Measurements from ENCODE around the gene PANK1. TPM values are rescaled to one million over a fixed set of nuclear protein-coding genes. Genes with fewer than 3 reads are reported as not detected.
"Not testable (repeated sequence)": the region's sequence is repeated elsewhere in the genome, so short reads cannot be mapped to it uniquely, and the experiment has no call there.

The PANK1 gene
- total and polyA plus RNA-seq, 7 donors, result 1.6 to 26.4 (median 6.1) TPM

DNA sequence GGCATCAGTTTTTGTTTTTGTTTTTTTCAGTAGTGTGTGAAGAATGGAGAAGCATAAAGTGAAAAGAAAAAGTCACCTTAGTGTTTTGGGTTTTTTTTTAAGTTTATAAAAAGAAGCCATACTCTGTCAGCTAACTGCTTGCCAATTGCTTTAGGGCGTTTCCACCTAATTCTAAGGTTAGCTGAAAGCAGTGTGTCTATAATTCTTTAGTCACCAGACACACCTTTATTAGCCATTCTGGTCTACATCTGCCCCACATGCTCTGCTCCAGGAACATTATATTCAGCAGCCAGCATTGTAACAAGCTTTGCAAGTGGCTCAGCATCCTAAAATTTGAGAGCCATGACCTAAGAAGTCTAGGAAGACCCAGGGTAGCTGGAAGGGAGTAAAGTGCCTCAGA lies 95.5 kb downstream of the PANK1 start:
- DNase-seq, result no peak
- H3K9me3 ChIP-seq, result peaks cover 0 to 2% (median 1%) of the 10 kb centered on the region in 4 donors
- H3K36me3 ChIP-seq, result no peaks in the 10 kb centered on the region
- peaks cover 0 to 4% (median 0%) of the 10 kb centered on the region in 4 donors for H3K4me1 ChIP-seq
- intact Hi-C loops (cut with DNase I), result no loop called here
- no peak for TF ChIP-seq EP300 (IDR thresholded peaks at IDR 0.05)
- TF ChIP-seq POLR2A (IDR thresholded peaks at IDR 0.05), result no peak
- TF ChIP-seq, protein P1, sequence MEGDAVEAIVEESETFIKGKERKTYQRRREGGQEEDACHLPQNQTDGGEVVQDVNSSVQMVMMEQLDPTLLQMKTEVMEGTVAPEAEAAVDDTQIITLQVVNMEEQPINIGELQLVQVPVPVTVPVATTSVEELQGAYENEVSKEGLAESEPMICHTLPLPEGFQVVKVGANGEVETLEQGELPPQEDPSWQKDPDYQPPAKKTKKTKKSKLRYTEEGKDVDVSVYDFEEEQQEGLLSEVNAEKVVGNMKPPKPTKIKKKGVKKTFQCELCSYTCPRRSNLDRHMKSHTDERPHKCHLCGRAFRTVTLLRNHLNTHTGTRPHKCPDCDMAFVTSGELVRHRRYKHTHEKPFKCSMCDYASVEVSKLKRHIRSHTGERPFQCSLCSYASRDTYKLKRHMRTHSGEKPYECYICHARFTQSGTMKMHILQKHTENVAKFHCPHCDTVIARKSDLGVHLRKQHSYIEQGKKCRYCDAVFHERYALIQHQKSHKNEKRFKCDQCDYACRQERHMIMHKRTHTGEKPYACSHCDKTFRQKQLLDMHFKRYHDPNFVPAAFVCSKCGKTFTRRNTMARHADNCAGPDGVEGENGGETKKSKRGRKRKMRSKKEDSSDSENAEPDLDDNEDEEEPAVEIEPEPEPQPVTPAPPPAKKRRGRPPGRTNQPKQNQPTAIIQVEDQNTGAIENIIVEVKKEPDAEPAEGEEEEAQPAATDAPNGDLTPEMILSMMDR (IDR thresholded peaks at IDR 0.05), result no peak
- no peak for TF ChIP-seq POLR2AphosphoS5 (IDR thresholded peaks at IDR 0.05)
- 13 to 61% methylated on average over 1 of the region's 1 CpG for WGBS, 2 donors
- H3K4me3 ChIP-seq, result no peak overlapping the region
- H3K27ac ChIP-seq, result no peak overlapping the region
- H3K27me3 ChIP-seq, result no peaks in the 10 kb centered on the region

DNA sequence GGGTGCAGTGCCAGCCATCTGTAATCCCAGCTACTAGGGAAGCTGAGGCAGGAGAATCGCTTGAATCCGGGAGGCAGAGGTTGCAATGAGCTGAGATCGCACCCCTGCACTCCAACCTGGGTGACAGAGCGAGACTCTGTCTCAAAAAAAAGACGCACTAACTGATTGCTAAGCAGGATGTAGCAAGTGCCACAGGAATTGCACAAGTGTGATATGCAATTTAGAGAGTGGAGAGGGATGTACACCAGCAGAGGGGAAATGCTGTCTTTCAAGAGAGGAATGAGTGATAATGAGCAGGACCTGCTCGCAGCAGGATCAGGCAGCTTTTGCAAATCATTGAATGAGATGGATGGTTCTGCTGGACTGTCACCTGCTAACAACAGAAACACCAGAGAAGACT lies 96.4 kb downstream of the PANK1 start:
- DNase-seq, result no peak
- no peak for TF ChIP-seq POLR2AphosphoS5 (IDR thresholded peaks at IDR 0.05)
- TF ChIP-seq POLR2A (IDR thresholded peaks at IDR 0.05), result no peak
- TF ChIP-seq EP300 (IDR thresholded peaks at IDR 0.05), result no peak
- TF ChIP-seq, protein P1 (IDR thresholded peaks at IDR 0.05), result no peak
- Histone ChIP-seq H3K27ac (no peak overlapping the region), H3K4me1 (peaks cover 0 to 4% (median 0%) of the 10 kb centered on the region in 4 donors), H3K9me3 (peaks cover 0 to 2% (median 1%) of the 10 kb centered on the region in 4 donors), H3K4me3 (no peak overlapping the region), H3K27me3 (no peaks in the 10 kb centered on the region), H3K36me3 (no peaks in the 10 kb centered on the region)
- WGBS, 2 donors, result 91 to 93% methylated on average over 6 of the region's 6 CpGs
- intact Hi-C loops (cut with DNase I), result no loop called here

DNA sequence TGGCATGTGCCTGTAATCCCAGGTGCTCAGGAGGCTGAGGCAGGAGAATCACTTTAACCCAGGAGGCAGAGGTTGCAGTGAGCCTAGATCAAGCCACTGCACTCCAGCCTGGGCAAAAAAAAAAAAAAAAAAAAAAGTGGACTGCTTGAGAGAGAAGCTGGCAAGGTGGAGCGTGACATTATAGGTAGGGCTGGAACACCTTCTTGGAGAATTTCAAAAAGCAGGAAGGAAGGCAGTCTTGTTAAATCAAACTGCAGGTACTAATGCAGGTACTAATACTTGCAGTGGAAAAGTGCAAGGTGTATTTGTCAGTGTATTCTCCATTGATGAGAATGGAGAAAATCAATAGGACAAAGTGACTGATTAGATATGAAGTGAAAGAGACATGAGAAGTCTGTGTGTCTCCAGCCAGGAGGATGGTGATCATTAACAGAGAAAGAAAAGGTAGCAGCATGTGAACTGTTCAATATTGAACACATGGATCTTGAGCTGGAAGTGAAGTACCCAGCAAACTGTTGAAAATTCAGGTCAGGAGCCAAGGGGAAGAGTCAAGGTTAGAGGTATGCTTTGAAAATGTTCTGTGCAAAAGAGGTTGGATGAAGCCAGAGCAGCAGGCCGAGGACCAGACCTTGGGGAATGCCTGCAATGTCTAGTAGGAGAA lies 97.1 kb downstream of the PANK1 start:
- DNase-seq, result no peak
- H3K4me1 ChIP-seq, result no peaks in the 10 kb centered on the region
- H3K27ac ChIP-seq, result no peak overlapping the region
- TF ChIP-seq POLR2AphosphoS5 (IDR thresholded peaks at IDR 0.05) (no peak), POLR2A (IDR thresholded peaks at IDR 0.05) (no peak), EP300 (IDR thresholded peaks at IDR 0.05) (no peak)
- TF ChIP-seq, protein P1 (IDR thresholded peaks at IDR 0.05), result no peak
- peaks cover 0 to 2% (median 1%) of the 10 kb centered on the region in 4 donors for H3K9me3 ChIP-seq
- H3K27me3 ChIP-seq, result no peaks in the 10 kb centered on the region
- H3K4me3 ChIP-seq, result no peak overlapping the region
- no peaks in the 10 kb centered on the region for H3K36me3 ChIP-seq
- 89 to 92% methylated on average over 2 of the region's 2 CpGs for WGBS, 2 donors
- intact Hi-C loops (cut with DNase I), result no loop called here

DNA sequence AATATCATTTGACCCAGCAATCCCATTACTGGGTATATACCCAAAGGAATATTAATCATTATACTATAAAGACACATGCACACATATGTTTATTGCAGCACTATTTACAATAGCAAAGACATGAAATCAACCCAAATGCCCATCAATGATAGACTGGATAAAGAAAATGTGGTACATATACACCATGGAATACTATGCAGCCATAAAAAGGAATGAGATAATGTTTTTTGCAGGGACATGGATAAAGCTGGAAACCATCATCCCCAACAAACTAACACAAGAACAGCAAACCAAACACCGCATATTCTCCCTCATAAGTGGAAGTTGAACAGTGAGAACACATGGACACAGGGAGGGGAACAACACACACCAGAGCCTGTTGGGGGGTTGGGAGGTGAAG lies 98.4 kb downstream of the PANK1 start:
- WGBS, 2 donors, result 92 to 96% methylated on average over 1 of the region's 1 CpG
- H3K36me3 ChIP-seq; DNase-seq; H3K27ac ChIP-seq; H3K27me3 ChIP-seq; H3K4me1 ChIP-seq; intact Hi-C loops (cut with DNase I); H3K4me3 ChIP-seq; H3K9me3 ChIP-seq: not testable (repeated sequence)

DNA sequence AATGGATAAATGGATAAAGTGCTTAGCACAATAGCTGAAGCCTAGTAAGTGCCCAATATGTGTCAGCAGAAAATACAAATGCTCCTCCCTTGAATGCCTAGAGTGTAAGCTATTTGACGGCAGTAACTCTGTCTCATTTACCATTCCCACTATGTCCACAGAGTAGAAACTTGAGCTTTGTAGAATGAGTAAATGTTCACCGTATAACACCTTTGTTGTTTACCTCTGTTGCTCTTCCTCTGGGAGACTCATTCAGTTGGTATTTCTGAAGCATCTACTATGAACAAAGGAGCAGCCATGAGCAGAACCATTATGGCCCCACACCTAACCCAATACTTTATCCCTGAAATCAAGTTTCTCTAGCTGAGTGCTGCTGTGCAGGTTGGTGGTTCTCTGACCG lies 101.2 kb downstream of the PANK1 start:
- peaks cover 0 to 2% (median 0%) of the 10 kb centered on the region in 4 donors for H3K9me3 ChIP-seq
- H3K4me1 ChIP-seq, result no peaks in the 10 kb centered on the region
- intact Hi-C loops (cut with DNase I), result no loop called here
- no peak overlapping the region for H3K4me3 ChIP-seq
- no peak for DNase-seq
- no peaks in the 10 kb centered on the region for H3K36me3 ChIP-seq
- TF ChIP-seq POLR2A (IDR thresholded peaks at IDR 0.05) (no peak), EP300 (IDR thresholded peaks at IDR 0.05) (no peak), POLR2AphosphoS5 (IDR thresholded peaks at IDR 0.05) (no peak)
- TF ChIP-seq, protein P1 (IDR thresholded peaks at IDR 0.05), result no peak
- WGBS, 2 donors, result 76 to 92% methylated on average over 3 of the region's 3 CpGs
- peaks cover 0 to 4% (median 0%) of the 10 kb centered on the region in 3 donors for H3K27me3 ChIP-seq
- H3K27ac ChIP-seq, result no peak overlapping the region
